Kidney glomerular epithelial cell (primary cell): ENCODE measurements around the gene LNPK.
A peak's percentile ranks its signal among the peaks of the same experiment; 100 is the strongest.
"Not testable (repeated sequence)": the region's sequence is repeated elsewhere in the genome, so short reads cannot be mapped to it uniquely, and the experiment has no call there.

Experiments
- DNase-seq: peaks from one replicate; lab custom pipeline; 2025; lab: John Stamatoyannopoulos, UW

Gene LNPK

DNA sequence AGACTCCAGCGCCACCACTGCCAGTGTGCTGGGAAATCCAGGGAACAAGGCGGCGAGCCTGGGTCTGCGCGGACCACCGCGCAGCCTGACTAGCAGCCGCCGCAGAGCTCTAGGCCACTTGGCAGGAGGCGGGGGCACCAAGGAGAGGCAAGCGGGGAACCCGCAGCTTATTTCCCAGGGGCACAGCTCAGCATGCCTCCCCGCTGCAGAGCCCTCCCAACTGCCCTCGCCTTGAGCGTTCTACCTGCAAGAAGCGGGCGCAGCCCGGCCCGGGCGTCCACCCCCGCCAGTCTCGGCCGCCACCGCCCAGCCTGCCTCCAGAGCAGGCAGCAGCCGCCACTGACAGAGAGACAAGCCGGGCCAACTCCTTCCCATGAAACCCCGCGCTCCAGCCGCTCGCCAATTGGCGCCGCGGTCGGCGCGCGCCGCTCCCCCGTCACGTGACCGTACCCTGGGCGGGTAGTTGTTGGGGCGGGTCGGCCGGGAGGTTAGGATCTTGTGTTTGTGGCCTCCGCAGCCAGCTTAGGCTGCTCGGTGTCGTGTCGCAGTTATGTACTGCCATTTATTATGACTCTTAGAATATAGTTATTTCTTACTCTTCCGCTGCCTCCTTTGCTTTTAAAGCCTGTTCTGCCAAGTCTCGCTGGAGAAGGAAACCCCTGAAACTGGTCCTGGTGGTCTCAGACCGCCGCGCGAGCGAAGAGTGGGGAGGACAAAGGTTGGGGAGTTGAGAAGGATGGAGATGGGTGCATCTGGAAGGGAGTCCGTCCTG is at the start of gene LNPK:
TSS of gene LNPK (minus strand) at position 352 of the 772 bp plus-strand sequence. CDS start 6,683 bp downstream, outside the sequence.
- peak; percentile 78 for DNase-seq

- no peak for DNase-seq
Observed at GRCh38 chr2:176039375-176039774, 37.3 kb upstream of the LNPK start.

- no peak for DNase-seq
Observed at GRCh38 chr2:176038694-176039093, 36.6 kb upstream of the LNPK start.

- DNase-seq = no peak
Observed at GRCh38 chr2:176035013-176035691, 33.1 kb upstream of the LNPK start.

DNA sequence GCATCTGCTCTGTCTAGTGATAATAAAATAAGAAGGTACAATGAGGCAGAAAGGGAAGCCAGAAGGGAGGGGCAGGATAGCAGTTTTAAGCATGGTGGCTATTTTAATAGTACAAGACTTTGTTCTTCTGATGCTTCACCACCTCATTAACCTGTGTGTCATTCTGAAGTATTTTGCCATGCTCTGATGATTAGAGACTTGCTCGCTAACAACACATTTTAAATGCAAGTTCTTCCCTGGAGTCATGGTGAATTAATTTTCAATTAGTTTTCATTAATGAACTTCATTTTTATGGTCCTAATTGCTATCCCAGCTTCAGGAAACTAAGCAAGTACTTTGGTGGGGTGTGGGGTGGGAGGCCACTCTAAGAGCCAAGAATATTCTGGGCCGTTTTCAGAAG is 25.7 kb upstream of the LNPK start:
- DNase-seq = no peak

DNA sequence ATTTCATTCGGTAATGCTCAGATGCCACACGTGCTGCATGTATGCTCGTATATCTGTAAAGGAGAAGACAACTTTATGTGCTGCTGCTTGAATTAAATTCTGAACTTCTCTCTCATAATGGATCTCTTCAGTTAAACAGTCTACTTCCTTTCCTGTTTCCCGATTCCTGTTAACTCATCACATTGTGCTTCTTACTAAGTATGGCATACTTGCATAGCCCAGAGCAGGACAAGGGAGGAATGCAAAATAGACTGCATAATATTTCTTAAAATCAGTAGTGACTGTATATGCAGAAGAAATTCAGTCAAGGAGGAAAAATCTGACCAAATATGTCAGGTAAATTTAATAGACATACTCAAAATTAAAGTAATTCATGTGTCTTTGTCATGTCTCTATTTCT is 23.9 kb upstream of the LNPK start:
- no peak for DNase-seq

GRCh38 chr2:176024083-176024482 is 22.0 kb upstream of the LNPK start:
- DNase-seq = no peak

GRCh38 chr2:176022048-176022447 is 20.0 kb upstream of the LNPK start:
- DNase-seq = no peak

DNA sequence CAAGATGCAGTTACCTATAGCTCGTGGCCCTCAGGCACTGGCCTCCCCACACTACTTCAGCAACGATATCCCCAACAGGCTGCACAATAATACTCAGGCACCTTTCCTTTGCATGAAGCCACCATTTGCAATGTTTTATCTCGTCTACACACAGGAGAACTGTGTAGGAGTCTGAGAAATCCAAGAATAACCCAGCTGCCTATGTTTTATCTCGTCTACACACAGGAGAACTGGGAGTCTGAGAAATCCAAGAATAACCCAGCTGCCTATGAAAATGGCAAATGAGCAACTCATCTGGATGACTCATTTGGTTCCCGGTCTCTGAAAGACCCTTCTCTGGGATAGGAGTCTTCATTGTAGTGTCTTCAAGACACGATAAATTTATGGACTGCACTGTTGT is 18.3 kb upstream of the LNPK start:
- DNase-seq = no peak

DNA sequence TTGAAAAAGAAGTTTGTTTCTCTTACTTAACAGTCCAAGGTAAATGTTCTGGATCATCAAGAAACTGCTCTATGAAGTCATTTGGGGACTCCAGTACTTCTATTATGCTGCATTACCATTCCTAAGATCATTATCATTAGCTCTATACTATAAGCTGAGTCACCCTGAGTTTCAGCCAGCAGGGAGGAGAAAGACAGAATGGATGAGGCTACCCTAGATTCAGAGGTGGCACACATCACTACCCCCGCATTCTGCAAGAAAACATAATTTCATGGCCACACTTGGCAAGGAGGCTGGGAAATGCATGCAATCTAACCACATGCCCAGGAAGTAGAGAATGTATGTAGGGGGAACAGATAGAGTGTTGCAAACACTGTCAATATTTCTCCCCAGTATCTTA is 16.6 kb upstream of the LNPK start:
- no peak for DNase-seq

DNA sequence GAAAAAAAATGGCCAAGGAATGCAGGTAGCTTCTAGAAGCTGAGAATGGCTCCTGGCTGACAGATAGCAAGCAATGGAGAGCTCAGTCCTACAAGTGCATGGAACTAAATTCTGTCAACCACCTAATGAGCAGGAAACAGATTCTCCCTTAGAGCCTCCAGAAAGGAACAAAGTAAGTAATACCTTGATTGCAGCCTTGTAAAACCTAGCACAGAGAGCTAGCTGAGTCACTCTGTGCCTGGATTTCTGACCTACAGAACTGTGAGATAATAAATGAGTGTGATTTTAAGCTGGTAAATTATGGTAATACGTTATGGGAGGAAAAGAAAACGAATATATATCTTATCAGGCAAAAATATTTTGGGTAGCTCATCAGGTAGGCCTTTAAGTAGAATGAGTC is 7.4 kb upstream of the LNPK start:
- DNase-seq = no peak

GRCh38 chr2:176004934-176005333 is 2.9 kb upstream of the LNPK start:
- no peak for DNase-seq

GRCh38 chr2:176003958-176004357 is 1.9 kb upstream of the LNPK start:
- no peak for DNase-seq

- no peak for DNase-seq
Observed at GRCh38 chr2:176002688-176003210, 682 bp upstream of the LNPK start.

DNA sequence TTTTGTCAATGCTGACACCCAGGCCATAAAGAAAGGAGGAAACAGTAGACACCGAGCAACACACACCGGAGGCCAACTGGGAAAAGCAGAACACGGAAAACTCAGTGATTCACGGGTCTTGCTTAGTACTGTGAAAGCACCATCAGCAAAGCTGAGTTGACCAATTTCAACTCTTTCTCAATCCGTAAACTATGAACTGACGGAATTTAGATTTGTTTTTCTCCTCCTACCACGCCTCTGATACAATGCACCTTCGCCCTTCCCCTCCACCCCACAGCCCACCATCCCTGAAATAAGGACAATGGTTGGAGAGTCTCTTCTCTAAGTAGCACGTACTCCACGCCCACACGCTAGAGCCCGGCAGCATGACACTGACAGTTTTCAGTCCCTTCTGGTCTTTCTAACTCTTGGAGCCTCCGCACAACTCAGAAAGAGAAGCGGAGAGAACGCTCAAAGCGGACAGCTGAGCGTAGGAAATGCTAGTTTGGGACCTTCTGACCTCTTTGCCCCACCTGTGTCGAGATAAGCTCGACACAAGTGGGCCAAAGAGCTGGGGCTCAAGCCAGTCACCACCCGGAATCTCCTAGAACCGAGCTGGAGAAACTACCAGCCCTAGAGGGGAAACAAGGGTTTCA is 669 bp downstream of the LNPK start:
- DNase-seq = peak; percentile 61

DNA sequence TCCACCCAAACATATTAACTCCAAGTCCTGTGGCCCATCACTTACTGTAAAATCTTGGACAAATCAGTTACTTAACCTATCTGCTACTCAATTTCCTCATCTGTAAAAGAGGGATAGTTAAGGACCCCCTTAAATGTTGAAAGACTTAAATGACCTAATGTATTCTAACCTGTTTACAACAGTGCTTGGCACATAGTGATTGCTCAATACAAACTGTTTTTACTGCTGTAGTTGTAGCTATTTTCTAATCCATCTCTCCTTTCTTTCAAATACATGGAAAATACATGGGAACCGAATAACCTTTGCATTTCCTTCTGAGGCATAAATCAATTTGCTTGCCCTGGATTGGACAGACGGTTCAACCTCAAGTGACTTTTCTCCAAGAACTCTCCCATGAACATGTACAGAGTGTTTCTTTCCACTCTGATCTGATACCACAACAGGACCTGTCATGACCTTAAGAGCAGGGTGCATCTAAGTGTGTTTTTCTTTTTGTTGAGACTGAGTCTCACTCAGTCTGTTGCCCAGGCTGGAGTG is 2.7 kb downstream of the LNPK start:
- no peak for DNase-seq

- no peak for DNase-seq
Observed at GRCh38 chr2:175990099-175990498, 12.0 kb downstream of the LNPK start.

DNA sequence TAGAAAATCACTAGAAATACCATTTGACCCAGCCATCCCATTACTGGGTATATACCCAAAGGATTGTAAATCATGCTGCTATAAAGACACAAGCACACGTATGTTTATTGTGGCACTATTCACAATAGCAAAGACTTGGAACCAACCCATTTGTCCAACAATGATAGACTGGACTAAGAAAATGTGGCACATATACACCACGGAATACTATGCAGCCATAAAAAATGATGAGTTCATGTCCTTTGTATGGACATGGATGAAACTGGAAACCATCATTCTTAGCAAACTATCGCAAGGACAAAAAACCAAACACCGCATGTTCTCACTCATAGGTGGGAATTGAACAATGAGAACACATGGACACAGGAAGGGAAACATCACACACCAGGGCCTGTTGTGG is 14.9 kb downstream of the LNPK start:
- not testable (repeated sequence) for DNase-seq

GRCh38 chr2:175984846-175985245 is 17.2 kb downstream of the LNPK start:
- DNase-seq = no peak

DNA sequence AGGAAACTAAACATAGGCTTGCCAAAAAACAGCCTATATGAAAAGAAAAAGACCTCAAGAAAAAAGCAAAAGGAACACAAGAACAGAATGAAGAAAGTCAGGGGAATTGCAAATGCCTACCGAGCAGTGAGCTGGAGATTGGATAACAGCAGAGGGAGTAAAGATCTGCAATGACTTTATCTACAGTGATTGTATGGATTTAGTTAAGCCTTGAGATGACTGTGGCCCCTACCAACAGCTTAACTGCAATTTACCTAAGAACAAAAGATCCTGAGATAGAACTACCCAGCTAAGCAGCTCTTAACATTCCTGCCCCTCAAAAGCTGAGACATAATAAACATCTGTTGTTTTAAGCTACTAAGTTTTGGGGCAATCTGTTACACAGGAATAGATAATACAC is 20.5 kb downstream of the LNPK start:
- no peak for DNase-seq

GRCh38 chr2:175976391-175977157 is 25.5 kb downstream of the LNPK start:
- DNase-seq = peak; percentile 25

GRCh38 chr2:175973373-175973772 is 28.7 kb downstream of the LNPK start:
- no peak for DNase-seq
